H1 (cell line): Measurements from ENCODE around the gene RS1. TPM values are rescaled to one million over a fixed set of nuclear protein-coding genes. Genes with fewer than 3 reads are reported as not detected.

Experiments used
- CTCF ChIA-PET: fragments of 300-600 bp; sonication (Branson Sonifier 250); formaldehyde crosslinking; loops from one replicate; lab custom pipeline; 2021; ENCODE audit not compliant: partially characterized antibody; lab: Charles Lee
- POLR2A ChIA-PET: fragments of 300-600 bp; sonication (Branson Sonifier 250); formaldehyde crosslinking; loops from one replicate; lab custom pipeline; 2021; ENCODE audit warnings: inconsistent platforms; ENCODE audit not compliant: partially characterized antibody; lab: Charles Lee
- DNase-seq, 2 experiments: peaks; one replicate each; pipeline versions ENCODE4 v3.0.0 to v3.0.0-alpha.2; 2010 to 2022; ENCODE audit warnings: low spot score in 2 of 2, low read depth in 1 of 2, mixed read lengths in 1 of 2
- FAIRE-seq: peaks from 2 replicates; lab custom pipeline; 2011; peaks lifted over from hg19 to GRCh38; lab: Jason Lieb, UNC
- H2AFZ ChIP-seq: 2 replicates; pipeline ENCODE4 v1.8.1; 2012; ENCODE audit warnings: low read length, inconsistent platforms
- H2AK5ac ChIP-seq: 2 replicates; pipeline ENCODE4 v1.6.1; 2013; ENCODE audit warnings: low read depth, low read length
- H2BK120ac ChIP-seq: replicated peaks from 2 replicates; pipeline ENCODE3; 2013; ENCODE audit warnings: low read depth, low read length, inconsistent platforms
- H2BK12ac ChIP-seq: 2 replicates; pipeline ENCODE4 v1.6.1; 2013; ENCODE audit warnings: low read depth, low read length
- H2BK15ac ChIP-seq: 2 replicates; pipeline ENCODE4 v1.6.1; 2013; ENCODE audit warnings: low read length
- H2BK20ac ChIP-seq: 2 replicates; pipeline ENCODE4 v1.6.1; 2013; ENCODE audit warnings: low read length
- H2BK5ac ChIP-seq: 2 replicates; pipeline ENCODE4 v1.6.1; 2013; ENCODE audit warnings: low read depth, low read length
- H3K14ac ChIP-seq: 2 replicates; pipeline ENCODE4 v1.6.1; 2013; ENCODE audit warnings: inconsistent platforms; ENCODE audit not compliant: insufficient read length
- H3K18ac ChIP-seq: 2 replicates; pipeline ENCODE4 v1.6.1; 2013; ENCODE audit warnings: low read length; ENCODE audit errors: extremely low read depth
- H3K23ac ChIP-seq: 2 replicates; pipeline ENCODE4 v1.6.1; 2013; ENCODE audit warnings: inconsistent platforms; ENCODE audit not compliant: insufficient read length
- H3K23me2 ChIP-seq: 2 replicates; pipeline ENCODE4 v1.6.1; 2013; ENCODE audit warnings: low read depth, low read length
- H3K27ac ChIP-seq: 2 replicates; pipeline ENCODE4 v1.6.1; 2011; ENCODE audit warnings: low read depth, low read length, inconsistent platforms
- H3K27me3 ChIP-seq, 4 experiments: replicated peaks in 1 of 4; 1 replicate in 1 of 4; 2 replicates in 3 of 4; pipeline versions ENCODE4 v1.6.1 to v1.8.1; 2011 to 2013; ENCODE audit warnings: low read length in 3 of 4, mild to moderate bottlenecking in 3 of 4, inconsistent platforms in 2 of 4, mixed read lengths in 2 of 4, moderate library complexity in 1 of 4; ENCODE audit not compliant: control insufficient read depth in 3 of 4, insufficient read depth in 3 of 4; ENCODE audit errors: extremely low read depth in 1 of 4
- H3K36me3 ChIP-seq, 4 experiments: 2 replicates each; pipeline versions ENCODE4 v1.6.1 to v1.8.1; 2011 to 2013; ENCODE audit warnings: mild to moderate bottlenecking in 4 of 4, low read length in 3 of 4, moderate library complexity in 2 of 4, control low read depth in 1 of 4, inconsistent platforms in 1 of 4; ENCODE audit not compliant: insufficient read depth in 4 of 4, control insufficient read depth in 2 of 4
- H3K4ac ChIP-seq: replicated peaks from 2 replicates; pipeline ENCODE3; 2013; ENCODE audit warnings: low read length, low read depth, mixed read lengths, inconsistent platforms; ENCODE audit not compliant: insufficient read length
- H3K4me1 ChIP-seq, 4 experiments: replicated peaks in 1 of 4; 1 replicate in 1 of 4; 2 replicates in 3 of 4; pipeline versions ENCODE4 v1.6.1 to v1.8.1; 2011 to 2013; ENCODE audit warnings: low read length in 3 of 4, inconsistent platforms in 2 of 4, mixed read lengths in 1 of 4; ENCODE audit not compliant: insufficient read depth in 4 of 4, control insufficient read depth in 3 of 4
- H3K4me2 ChIP-seq, 2 experiments: 2 replicates each; pipeline versions ENCODE4 v1.6.1 to v1.8.1; 2011 to 2013; ENCODE audit warnings: low read depth in 2 of 2, low read length in 2 of 2, control low read depth in 1 of 2, inconsistent platforms in 1 of 2, mild to moderate bottlenecking in 1 of 2; ENCODE audit not compliant: insufficient read depth in 1 of 2
- H3K4me3 ChIP-seq, 4 experiments: fragments of 200-600, 300-600 bp in 1 of 4; sonication (generic), shearing (Covaris generic), sonication (Bioruptor Twin) in 1 of 4; 2 replicates each; pipeline versions ENCODE4 v1.5.1 to v1.8.1; 2011 to 2016; ENCODE audit warnings: low read length in 4 of 4, low read depth in 3 of 4, control low read depth in 2 of 4, inconsistent platforms in 2 of 4, mild to moderate bottlenecking in 2 of 4, mixed read lengths in 1 of 4, moderate library complexity in 1 of 4; ENCODE audit not compliant: insufficient read depth in 2 of 4; ENCODE audit errors: extremely low read depth in 1 of 4
- H3K56ac ChIP-seq: replicated peaks from 2 replicates; pipeline ENCODE3; 2013; ENCODE audit warnings: low read depth, mild to moderate bottlenecking, mixed read lengths, low read length, inconsistent platforms; ENCODE audit not compliant: insufficient read length
- H3K79me1 ChIP-seq: 2 replicates; pipeline ENCODE4 v1.6.1; 2013; ENCODE audit warnings: low read depth, low read length, control low read depth
- H3K79me2 ChIP-seq, 2 experiments: 2 replicates each; pipeline versions ENCODE4 v1.6.1 to v1.8.1; 2012 to 2013; ENCODE audit warnings: low read length in 2 of 2, mild to moderate bottlenecking in 2 of 2, inconsistent platforms in 1 of 2; ENCODE audit not compliant: insufficient read depth in 2 of 2, control insufficient read depth in 1 of 2
- H3K9ac ChIP-seq, 4 experiments: replicated peaks in 1 of 4; 1 replicate in 1 of 4; 2 replicates in 3 of 4; pipeline versions ENCODE4 v1.6.1 to v1.8.1; 2011 to 2013; ENCODE audit warnings: low read depth in 3 of 4, low read length in 3 of 4, control low read depth in 2 of 4, mild to moderate bottlenecking in 2 of 4, moderate library complexity in 2 of 4, inconsistent platforms in 1 of 4; ENCODE audit errors: extremely low read depth in 1 of 4
- H3K9me3 ChIP-seq, 2 experiments: 2 replicates each; pipeline versions ENCODE4 v1.6.1 to v1.8.1; 2012 to 2013; ENCODE audit warnings: mild to moderate bottlenecking in 2 of 2, moderate library complexity in 2 of 2, control low read depth in 1 of 2, inconsistent platforms in 1 of 2, low read depth in 1 of 2, low read length in 1 of 2, mixed read lengths in 1 of 2; ENCODE audit not compliant: insufficient read depth in 2 of 2
- H4K20me1 ChIP-seq, 2 experiments: replicated peaks in 1 of 2; 2 replicates each; pipeline versions ENCODE3 to v1.8.1; 2011 to 2013; ENCODE audit warnings: inconsistent platforms in 2 of 2, low read length in 2 of 2, mild to moderate bottlenecking in 1 of 2; ENCODE audit not compliant: insufficient read depth in 2 of 2, control insufficient read depth in 1 of 2
- H4K5ac ChIP-seq: 2 replicates; pipeline ENCODE4 v1.6.1; 2013; ENCODE audit warnings: low read length, low read depth, mixed read lengths, inconsistent platforms; ENCODE audit not compliant: insufficient read length
- H4K8ac ChIP-seq: 2 replicates; pipeline ENCODE4 v1.8.0; 2013; ENCODE audit warnings: mild to moderate bottlenecking, moderate library complexity, low read length, inconsistent platforms; ENCODE audit not compliant: insufficient read depth; ENCODE audit errors: extremely low read depth
- H4K91ac ChIP-seq: replicated peaks from 2 replicates; pipeline ENCODE3; 2013; ENCODE audit warnings: low read length, mixed read lengths, inconsistent platforms; ENCODE audit not compliant: insufficient read length
- KDM1A ChIP-seq: fragments of 200-600, 300-600 bp; sonication (generic); IDR thresholded peaks from 2 replicates; pipeline ENCODE4 v1.7.1; 2016; ENCODE audit warnings: mild to moderate bottlenecking, low read length, borderline replicate concordance
- KDM4A ChIP-seq: IDR thresholded peaks from one replicate; pipeline ENCODE4 v1.7.1; 2012; ENCODE audit warnings: low read depth, mild to moderate bottlenecking, moderate library complexity, low read length, inconsistent platforms; ENCODE audit not compliant: severe bottlenecking
- PHF8 ChIP-seq: fragments of 200-600 bp; sonication (generic); conservative IDR thresholded peaks from 2 replicates; pipeline ENCODE4 v1.7.1; 2012; ENCODE audit warnings: low read depth, mild to moderate bottlenecking, inconsistent platforms, low read length, moderate library complexity
- WGBS, 2 experiments: shearing (Covaris generic) in 1 of 2; methylation state at CpG; one replicate each; pipeline versions ENCODE4 v1.1.6 to v1.1.7; 2013 to 2015; ENCODE audit warnings: low lambda C conversion rate in 2 of 2, mixed read lengths in 2 of 2, inconsistent platforms in 1 of 2, low coverage in 1 of 2, missing lambda C conversion rate in 1 of 2; ENCODE audit not compliant: insufficient replicate concordance in 2 of 2, insufficient coverage in 1 of 2, insufficient read length in 1 of 2; ENCODE audit errors: extremely low coverage in 1 of 2, missing lambda C conversion rate in 1 of 2; 5-methylcytosine and 5-hydroxymethylcytosine counted together
- polyA plus RNA-seq, 7 experiments: library from polyadenylated mRNA; depleted of rRNA in 3 of 7; stranded (reverse) in 5 of 7; unstranded in 2 of 7; fragments of >200 nt in 5 of 7; fragments of 200-250 nt in 2 of 7; gene quantifications; 1 replicate in 5 of 7; 2 replicates in 1 of 7; 4 replicates in 1 of 7; pipeline versions ENCODE4 v1.2.1 to v1.2.3, GENCODE V29; 2011 to 2013; ENCODE audit warnings: missing spikeins in 2 of 7, mixed read lengths in 2 of 7
- total RNA-seq: library from RNA; stranded (reverse); fragmentation: NEBNext Ultra II Directional; extraction: Animal tissue kit (Norgen Biotek cat#: 25700); gene quantifications from 2 replicates; pipeline ENCODE4 v1.2.1, GENCODE V29; 2021
- TF ChIP-seq, protein P1 (sequence below): IDR thresholded peaks from 2 replicates; pipeline ENCODE4 v1.6.1; 2012; ENCODE audit warnings: inconsistent platforms

Gene RS1
- total and polyA plus RNA-seq, 2 of the 8 experiments (the other 6 are each of a cell fraction or from before 2014, with no cell fraction given) = 0.03 TPM; not detected in 1

DNA sequence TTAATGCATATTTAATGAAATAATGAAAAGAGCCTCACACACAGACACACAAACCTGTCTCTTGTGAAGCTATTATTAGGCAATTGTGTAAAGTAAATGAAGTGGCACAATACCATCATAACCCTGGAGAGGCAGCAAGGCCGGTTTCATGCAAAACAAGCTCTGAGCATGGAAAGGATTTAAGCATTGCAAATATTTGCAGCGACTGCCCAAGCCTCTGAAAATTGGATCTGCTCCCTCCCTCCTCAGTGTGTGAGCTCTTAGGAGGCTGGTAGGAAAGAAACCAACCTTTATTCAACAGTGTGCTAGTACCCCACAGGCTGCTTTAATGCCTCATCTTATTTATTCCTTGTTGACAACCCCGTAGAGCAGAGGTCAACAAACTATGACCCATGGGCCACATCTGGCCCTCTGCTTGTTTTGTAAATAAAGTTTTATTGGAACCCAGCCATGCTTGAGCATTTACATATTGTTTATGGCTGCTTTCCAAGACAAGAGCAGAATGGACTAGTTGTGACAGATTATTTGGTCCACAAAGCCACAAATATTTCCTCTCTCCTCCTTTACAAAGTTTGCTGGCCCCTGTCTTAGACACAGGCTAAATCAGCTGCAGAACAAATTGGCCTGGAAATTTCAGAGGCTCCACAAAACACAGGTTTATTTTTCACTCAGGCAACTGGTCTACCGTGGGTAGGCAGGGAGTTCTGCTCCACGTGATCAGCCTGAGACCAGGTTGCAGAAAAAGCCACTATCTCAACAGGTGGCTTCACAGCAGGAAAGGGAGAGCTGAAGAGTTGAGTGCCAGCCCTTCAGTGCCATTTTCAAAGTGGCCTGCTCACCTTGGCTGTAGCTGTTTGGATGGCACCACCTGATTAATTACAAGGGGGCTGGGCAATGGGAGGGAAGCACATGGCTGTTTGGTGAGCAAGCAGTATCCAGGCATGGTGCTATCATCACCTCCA is 16.8 kb downstream of the RS1 start:
- Histone ChIP-seq H3K23me2 (no peaks in the 10 kb centered on the region), H3K9ac (no peak overlapping the region), H3K56ac (no peak overlapping the region), H2BK15ac (no peak overlapping the region), H4K20me1 (no peaks in the 10 kb centered on the region), H3K79me1 (no peaks in the 10 kb centered on the region), H3K36me3 (no peaks in the 10 kb centered on the region), H4K91ac (no peak overlapping the region), H3K4me1 (peaks cover 0 to 3% (median under 1%) of the 10 kb centered on the region in 4 experiments; a peak in 6 of 7 replicates), H3K79me2 (no peaks in the 10 kb centered on the region), H4K5ac (no peak overlapping the region), H3K23ac (no peak overlapping the region), H2AK5ac (no peak overlapping the region), H3K27me3 (no peaks in the 10 kb centered on the region), H4K8ac (no peak overlapping the region), H2BK120ac (no peak overlapping the region), H3K4ac (no peak overlapping the region), H3K9me3 (no peaks in the 10 kb centered on the region), H2BK20ac (no peak overlapping the region), H2BK12ac (no peak overlapping the region), H3K27ac (no peak overlapping the region), H3K4me2 (no peak overlapping the region), H2AFZ (no peak overlapping the region), H3K18ac (no peak overlapping the region), H3K14ac (no peak overlapping the region), H2BK5ac (no peak overlapping the region), H3K4me3 (no peak overlapping the region)
- no peak for TF ChIP-seq KDM1A
- TF ChIP-seq KDM4A = no peak
- no peak for TF ChIP-seq PHF8
- TF ChIP-seq, protein P1, sequence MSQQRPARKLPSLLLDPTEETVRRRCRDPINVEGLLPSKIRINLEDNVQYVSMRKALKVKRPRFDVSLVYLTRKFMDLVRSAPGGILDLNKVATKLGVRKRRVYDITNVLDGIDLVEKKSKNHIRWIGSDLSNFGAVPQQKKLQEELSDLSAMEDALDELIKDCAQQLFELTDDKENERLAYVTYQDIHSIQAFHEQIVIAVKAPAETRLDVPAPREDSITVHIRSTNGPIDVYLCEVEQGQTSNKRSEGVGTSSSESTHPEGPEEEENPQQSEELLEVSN = no peak
- ChIA-PET CTCF (interaction anchor here (0.7 to 1.1 kb wide), 2 partner anchors 9 to 14 kb away, joined by 3 read pairs; no protein-coding TSS in a partner anchor), POLR2A (no interaction called here)
- 52% methylated on average over 3 of the region's 5 CpGs; no CpG with 5 or more reads in 1 of the 2 experiments for WGBS, 2 experiments
- DNase-seq = no peak
- FAIRE-seq = no peak
